SKM-1 (cell line): ENCODE data around the gene DDX25.

Experiments
- DNase-seq: peaks from one replicate; lab custom pipeline; 2025; ENCODE audit not compliant: unreplicated experiment; lab: John Stamatoyannopoulos, UW

Gene DDX25

DNA sequence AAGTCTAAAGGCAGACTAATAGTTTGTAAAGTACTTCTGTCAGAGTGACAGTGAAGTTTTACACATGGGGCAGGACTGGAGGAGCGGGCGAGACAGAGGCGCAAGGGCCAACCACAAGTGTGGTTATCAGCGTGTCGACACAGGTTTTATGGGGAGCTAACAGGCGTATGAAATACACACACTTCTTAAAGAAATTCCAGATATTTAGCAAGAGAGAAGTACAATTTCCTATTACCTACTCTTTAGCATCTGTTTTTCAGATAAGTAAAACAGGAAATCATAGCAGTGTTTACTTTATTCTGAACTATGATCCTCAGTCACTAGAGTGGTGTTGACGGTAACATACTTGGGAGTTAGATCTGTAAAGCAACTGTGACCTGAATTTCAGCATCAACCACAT, 64.0 kb downstream of the DDX25 start:
- peak; percentile 22 for DNase-seq

DNA sequence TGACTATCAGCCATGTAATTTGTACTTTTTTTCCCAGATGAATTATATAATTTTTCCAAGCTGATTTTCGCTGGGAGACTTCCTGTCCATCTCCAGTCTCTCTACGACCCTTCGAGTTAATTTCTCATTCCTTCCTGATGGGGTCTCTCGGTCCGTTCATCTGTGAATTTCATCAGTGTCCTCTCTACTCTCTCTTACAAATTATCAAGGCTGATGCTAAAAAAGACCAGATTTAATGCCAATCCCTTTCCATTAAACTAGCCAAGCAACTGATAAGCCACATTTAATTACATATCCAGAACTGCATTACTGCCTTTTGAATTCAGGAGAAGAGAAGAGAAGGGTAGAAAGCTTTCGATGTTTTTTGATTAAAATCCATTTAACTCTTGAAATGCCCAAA, 67.3 kb downstream of the DDX25 start:
- DNase-seq, result no peak

DNA sequence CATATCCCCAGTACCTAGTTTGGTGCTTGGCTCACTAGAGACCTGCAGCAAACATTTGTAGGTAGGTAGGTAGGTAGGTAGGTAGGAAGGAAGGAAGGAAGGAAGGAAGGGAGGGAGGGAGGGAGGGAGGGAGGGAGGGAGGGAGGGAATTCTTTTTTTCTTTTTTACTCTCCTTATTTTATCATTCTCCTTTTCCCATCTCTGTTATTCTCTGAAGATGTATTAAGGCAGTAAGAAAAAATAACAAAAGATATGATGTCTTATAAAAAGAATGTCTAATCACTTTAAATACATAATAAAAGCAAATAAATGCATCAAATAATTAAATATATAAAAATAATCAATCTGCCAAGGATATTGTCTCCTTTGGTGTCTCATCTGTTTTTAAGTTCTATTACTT, 70.0 kb downstream of the DDX25 start:
- DNase-seq, result no peak

DNA sequence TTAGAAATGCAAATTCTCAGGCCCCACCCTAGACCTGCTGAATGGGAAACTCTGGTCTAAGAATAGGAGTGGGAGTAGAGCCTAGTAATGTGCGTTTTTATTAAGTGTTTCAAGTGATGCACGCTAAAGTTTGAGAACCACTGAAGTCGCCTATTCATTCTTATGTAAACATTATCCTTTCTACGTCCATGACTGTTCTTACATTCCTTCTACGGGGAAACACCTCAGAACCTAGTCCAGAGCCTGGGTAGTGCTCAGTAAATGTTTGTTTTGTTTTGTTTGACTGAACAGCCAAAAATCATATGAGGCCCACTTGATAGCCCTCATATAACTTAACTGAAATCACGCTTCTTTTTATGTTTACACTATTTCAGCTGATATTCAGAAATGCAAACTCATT, 71.3 kb downstream of the DDX25 start:
- no peak for DNase-seq

DNA sequence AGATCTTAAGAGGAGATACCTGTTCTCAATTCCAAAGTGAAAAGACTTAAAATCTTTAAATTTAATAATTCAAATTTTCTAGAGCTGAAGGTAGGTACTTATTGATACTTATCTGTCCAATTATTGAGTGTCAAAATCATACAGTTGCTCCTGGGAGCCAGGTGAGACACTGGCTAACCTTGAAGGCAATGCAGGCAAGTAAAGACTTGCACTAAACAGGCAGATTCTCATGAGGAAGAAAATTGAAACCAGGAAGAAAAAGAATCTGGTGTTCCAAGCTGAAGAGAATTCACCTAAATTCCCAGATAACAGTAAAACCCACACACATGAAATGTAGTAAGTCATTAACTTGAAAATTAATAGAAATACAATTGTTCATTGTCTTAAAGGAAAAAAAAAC, 71.8 kb downstream of the DDX25 start:
- DNase-seq, result no peak

DNA sequence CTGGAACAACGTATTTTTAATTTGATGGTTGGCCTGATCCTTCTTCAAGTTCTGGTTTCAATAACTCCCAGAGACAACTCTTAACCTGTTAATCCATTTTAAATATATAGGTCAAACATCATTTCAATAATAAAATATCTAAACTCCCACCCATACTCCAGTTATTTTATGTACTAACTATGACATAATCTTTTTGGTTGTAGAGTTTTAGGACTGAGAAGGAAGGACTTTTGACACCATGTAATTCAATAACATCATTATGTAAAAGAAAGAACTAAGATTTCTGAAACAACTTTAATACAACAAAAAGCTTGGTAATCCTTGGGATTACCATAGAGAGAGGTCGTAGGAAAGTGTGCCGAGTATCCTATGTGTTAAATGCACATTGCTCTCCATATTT, 73.0 kb downstream of the DDX25 start:
- no peak for DNase-seq

DNA sequence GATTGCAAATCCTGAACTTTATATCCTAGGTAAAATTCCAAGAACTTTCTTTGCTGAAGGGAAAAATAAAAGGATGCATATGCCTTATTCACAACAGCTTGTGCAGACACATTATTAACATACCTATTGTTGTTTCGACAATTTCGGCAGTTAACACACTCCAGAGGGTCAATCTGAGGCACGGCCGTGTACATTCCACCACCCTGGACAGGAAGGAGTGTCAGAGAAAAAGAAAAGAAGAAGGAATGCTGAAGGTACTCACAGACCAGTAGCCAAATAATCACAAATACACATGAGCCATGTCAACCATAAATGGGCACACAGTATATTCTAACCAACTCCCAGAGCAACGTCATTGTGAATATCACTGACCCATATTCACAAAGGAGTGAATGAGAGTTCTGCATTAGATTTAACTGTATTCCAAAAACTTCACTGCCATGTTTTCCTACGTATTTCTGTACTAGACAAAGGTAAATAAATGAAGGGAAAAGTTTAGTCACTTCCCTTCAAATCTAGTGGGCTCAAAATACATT, 73.9 kb downstream of the DDX25 start:
- DNase-seq, result no peak
